GM18499 (cell line): ENCODE data around the gene CDHR3.
"Not testable (repeated sequence)": the region's sequence is repeated elsewhere in the genome, so short reads cannot be mapped to it uniquely, and the experiment has no call there.

Experiments
- ATAC-seq: cut with Tn5 transposase; IDR thresholded peaks from one replicate; pipeline ENCODE4 v1.9.1; 2021; ENCODE audit warnings: moderate number of reproducible peaks; ENCODE audit not compliant: insufficient read depth, unreplicated experiment

The CDHR3 gene

GRCh38 chr7:105992905-105993304 is 29.8 kb downstream of the CDHR3 start:
- no peak for ATAC-seq

GRCh38 chr7:105996860-105997737 is 34.0 kb downstream of the CDHR3 start:
- no peak for ATAC-seq

GRCh38 chr7:105999256-105999655 is 36.2 kb downstream of the CDHR3 start:
- no peak for ATAC-seq

GRCh38 chr7:106001196-106001595 is 38.1 kb downstream of the CDHR3 start:
- no peak for ATAC-seq

- ATAC-seq, result no peak
These were observed 38.8 kb downstream of the CDHR3 start for GRCh38 chr7:106001886-106002285.

GRCh38 chr7:106003525-106004064 is 40.5 kb downstream of the CDHR3 start:
- ATAC-seq, result no peak

GRCh38 chr7:106006906-106007305 is 43.8 kb downstream of the CDHR3 start:
- no peak for ATAC-seq

GRCh38 chr7:106007796-106008195 is 44.7 kb downstream of the CDHR3 start:
- not testable (repeated sequence) for ATAC-seq

GRCh38 chr7:106009503-106010226 is 46.6 kb downstream of the CDHR3 start:
- ATAC-seq, result no peak

GRCh38 chr7:106010331-106010730 is 47.3 kb downstream of the CDHR3 start:
- ATAC-seq, result no peak

GRCh38 chr7:106010866-106011265 is 47.8 kb downstream of the CDHR3 start:
- no peak for ATAC-seq

- ATAC-seq, result no peak
These were observed 49.1 kb downstream of the CDHR3 start for GRCh38 chr7:106012184-106012583.

GRCh38 chr7:106012935-106013439 is 49.9 kb downstream of the CDHR3 start:
- no peak for ATAC-seq

GRCh38 chr7:106015381-106016218 is 52.5 kb downstream of the CDHR3 start:
- ATAC-seq, result no peak

- no peak for ATAC-seq
These were observed 53.3 kb downstream of the CDHR3 start for GRCh38 chr7:106016331-106016730.

- no peak for ATAC-seq
These were observed 54.6 kb downstream of the CDHR3 start for GRCh38 chr7:106017657-106018056.

GRCh38 chr7:106018566-106019469 is 55.8 kb downstream of the CDHR3 start:
- no peak for ATAC-seq

- ATAC-seq, result no peak
These were observed 56.4 kb downstream of the CDHR3 start for GRCh38 chr7:106019470-106019820.
